K562 (cell line): Measurements from ENCODE around the gene NT5DC1. TPM values are rescaled to one million over a fixed set of nuclear protein-coding genes. Genes with fewer than 3 reads are reported as not detected.

ENCODE experiments used
- ATAC-seq: fragments of 200-7000 bp; cut with Tn5 transposase; 3 replicates; pipeline ENCODE4 v1.9.1; 2020; ENCODE audit warnings: moderate library complexity
- BruUV-seq: library from RNA; stranded (reverse); fragments of 400-500 nt; replicated peaks from 2 replicates; lab custom pipeline; 2021; lab: Mats Ljungman, UMichigan
- CTCF ChIA-PET: fragments of 300-600 bp; formaldehyde crosslinking; extraction: SDS; loops from one replicate; lab custom pipeline; 2021; ENCODE audit warnings: low intra/inter-chr PET ratio; lab: Yijun Ruan, JAX
- POLR2A ChIA-PET: fragments of 300-600, 350-650 bp; sonication (Branson Sonifier 250); formaldehyde crosslinking; extraction: SDS; loops from one replicate; lab custom pipeline; 2021; ENCODE audit warnings: antibody characterized with exemption, inconsistent platforms; lab: Yijun Ruan, JAX
- DNase-seq, 4 experiments: peaks; one replicate each; pipeline versions ENCODE4 v3.0.0 to v3.0.0-alpha.2; 2011 to 2018; ENCODE audit warnings: low spot score in 3 of 4, mixed read lengths in 3 of 4; ENCODE audit errors: extremely low read depth in 1 of 4
- FAIRE-seq: peaks from 2 replicates; lab custom pipeline; 2011; peaks lifted over from hg19 to GRCh38; lab: Jason Lieb, UNC
- H2AFZ ChIP-seq: 2 replicates; pipeline ENCODE4 v1.6.0; 2011; ENCODE audit warnings: low read depth, low read length, control low read depth, inconsistent platforms
- H3K27ac ChIP-seq: fragments of 200-600 bp; 3 replicates; pipeline ENCODE4 v1.8.0; 2011; ENCODE audit warnings: low read depth, mild to moderate bottlenecking, control low read depth, inconsistent platforms, low read length, moderate library complexity, mixed read lengths; ENCODE audit errors: extremely low read depth
- H3K27me3 ChIP-seq, 2 experiments: fragments of 300-600 bp in 1 of 2; 2 replicates in 1 of 2; 3 replicates in 1 of 2; pipeline versions ENCODE4 v1.6.0 to v1.8.0; 2011; ENCODE audit warnings: inconsistent platforms in 2 of 2, low read length in 2 of 2, mild to moderate bottlenecking in 1 of 2, mixed read lengths in 1 of 2, moderate library complexity in 1 of 2; ENCODE audit not compliant: control insufficient read depth in 2 of 2, insufficient read depth in 2 of 2
- H3K36me3 ChIP-seq: fragments of 300-600 bp; 3 replicates; pipeline ENCODE4 v1.8.0; 2011; ENCODE audit warnings: mild to moderate bottlenecking, low read length, inconsistent platforms; ENCODE audit not compliant: control insufficient read depth, insufficient read depth
- H3K4me1 ChIP-seq, 2 experiments: fragments of 200-600 bp in 1 of 2; replicated peaks in 1 of 2; 2 replicates in 1 of 2; 3 replicates in 1 of 2; pipeline versions ENCODE4 v1.5.1 to v1.8.0; 2011; ENCODE audit warnings: inconsistent platforms in 2 of 2, low read length in 2 of 2, mild to moderate bottlenecking in 1 of 2, mixed read lengths in 1 of 2, moderate library complexity in 1 of 2; ENCODE audit not compliant: control insufficient read depth in 2 of 2, insufficient read depth in 2 of 2
- H3K4me2 ChIP-seq: 2 replicates; pipeline ENCODE4 v1.6.1; 2011; ENCODE audit warnings: low read length, control low read depth, inconsistent platforms, mixed read lengths; ENCODE audit not compliant: insufficient read depth
- H3K4me3 ChIP-seq: fragments of 200-600 bp; sonication (generic), shearing (Covaris generic); 2 replicates; pipeline ENCODE4 v1.5.1; 2016; ENCODE audit warnings: control low read depth, inconsistent platforms
- H3K79me2 ChIP-seq: fragments of 200-600 bp; 3 replicates; pipeline ENCODE4 v1.8.0; 2011; ENCODE audit warnings: low read length, inconsistent platforms; ENCODE audit not compliant: control insufficient read depth, insufficient read depth
- H3K9ac ChIP-seq, 2 experiments: 2 replicates each; pipeline versions ENCODE4 v1.6.0 to v1.6.1; 2011; ENCODE audit warnings: low read depth in 2 of 2, low read length in 2 of 2, control low read depth in 1 of 2, inconsistent platforms in 1 of 2, mild to moderate bottlenecking in 1 of 2, mixed read lengths in 1 of 2; ENCODE audit not compliant: insufficient read depth in 1 of 2
- H3K9me1 ChIP-seq: one replicate; pipeline ENCODE4 v1.6.0; 2011; ENCODE audit warnings: inconsistent platforms, mild to moderate bottlenecking, low read length, moderate library complexity; ENCODE audit not compliant: control insufficient read depth, insufficient read depth
- H3K9me3 ChIP-seq: replicated peaks from 2 replicates; pipeline ENCODE4 v1.5.1; 2011; ENCODE audit warnings: low read depth, low read length, inconsistent platforms; ENCODE audit not compliant: control insufficient read depth, insufficient read depth
- H4K20me1 ChIP-seq: replicated peaks from 2 replicates; pipeline ENCODE4 v1.6.1; 2011; ENCODE audit warnings: low read length, inconsistent platforms, mixed read lengths; ENCODE audit not compliant: control insufficient read depth, insufficient read depth
- PCBP2 ChIP-seq: fragments of 200-400 bp; formaldehyde crosslinking; IDR thresholded peaks from 2 replicates; pipeline ENCODE4 v1.6.1; 2018; ENCODE audit warnings: low read length, low read depth, mild to moderate bottlenecking, moderate library complexity; ENCODE audit not compliant: poor library complexity, severe bottlenecking
- POLR2AphosphoS5 ChIP-seq: IDR thresholded peaks from 2 replicates; pipeline ENCODE4 v1.6.1; 2011; ENCODE audit warnings: mild to moderate bottlenecking, low read depth, low read length, moderate library complexity; ENCODE audit not compliant: control insufficient read depth, insufficient read depth
- PRPF4 ChIP-seq: fragments of 200-400 bp; formaldehyde crosslinking; IDR thresholded peaks from one replicate; pipeline ENCODE4 v1.6.1; 2017; ENCODE audit warnings: low read length, low read depth, mild to moderate bottlenecking; ENCODE audit not compliant: insufficient read depth, poor library complexity, severe bottlenecking
- STAT5B ChIP-seq: fragments of 250-450 bp; sonication (Bioruptor Pico); IDR thresholded peaks from 2 replicates; pipeline ENCODE4 v1.8.0; 2021; ENCODE audit warnings: mild to moderate bottlenecking, inconsistent platforms
- TAL1 ChIP-seq: fragments of 450-650 bp; IDR thresholded peaks from 2 replicates; pipeline ENCODE4 v1.6.1; 2016; ENCODE audit warnings: mild to moderate bottlenecking
- ZBTB33 ChIP-seq: sonication (generic); formaldehyde crosslinking; IDR thresholded peaks from 2 replicates; pipeline ENCODE4 v1.8.1; 2023; ENCODE audit warnings: mild to moderate bottlenecking, missing genetic modification reagents
- ZFPM2 ChIP-seq: fragments of 250-450 bp; sonication (Bioruptor Pico); IDR thresholded peaks from 2 replicates; pipeline ENCODE4 v1.5.1; 2022; ENCODE audit warnings: mild to moderate bottlenecking
- WGBS: fragments of 100-300 bp; shearing (Covaris generic); methylation state at CpG from one replicate; pipeline ENCODE4 v1.1.6; 2016; ENCODE audit warnings: low coverage, mixed read lengths; ENCODE audit not compliant: insufficient coverage; ENCODE audit errors: missing lambda C conversion rate; 5-methylcytosine and 5-hydroxymethylcytosine counted together
- in situ Hi-C: fragments of 300-500 bp; cut with MboI; formaldehyde crosslinking; loops from 4 replicates; pipeline ENCODE4 v1.15.0; 2018; ENCODE audit warnings: inconsistent platforms, mixed read lengths
- intact Hi-C: fragments of 100-400 bp; cut with micrococcal nuclease; formaldehyde crosslinking; loops from 2 replicates; pipeline ENCODE4 v1.14.2; 2022
- polyA plus RNA-seq, 8 experiments: library from polyadenylated mRNA; depleted of rRNA in 4 of 8; stranded (reverse) in 5 of 8; unstranded in 3 of 8; fragments of >200 nt; fragmentation: Nextera tagmentation in 2 of 8; fragmentation: Illumina TruSeq in 1 of 8; extraction: Ambion mirVana in 2 of 8; extraction: Trizol in 1 of 8; gene quantifications; 2 replicates each; pipeline versions ENCODE4 v1.2.1 to v1.2.3, GENCODE V29; 2011 to 2014; ENCODE audit warnings: inconsistent platforms in 1 of 8, missing spikeins in 1 of 8
- total RNA-seq, 7 experiments: library from RNA; depleted of rRNA in 6 of 7; stranded (reverse); fragments of >200 nt in 6 of 7; fragmentation: Illumina TruSeq in 2 of 7; extraction: Trizol in 2 of 7; gene quantifications; 2 replicates each; pipeline versions ENCODE4 v1.2.1 to v1.2.3, GENCODE V29; 2011 to 2021; ENCODE audit warnings: low replicate concordance in 1 of 7

NT5DC1 gene
- total and polyA plus RNA-seq, 9 of the 15 experiments (the other 6 are each of a cell fraction or from before 2014, with no cell fraction given): 4.9 to 28.5 (median 16.3) TPM

DNA sequence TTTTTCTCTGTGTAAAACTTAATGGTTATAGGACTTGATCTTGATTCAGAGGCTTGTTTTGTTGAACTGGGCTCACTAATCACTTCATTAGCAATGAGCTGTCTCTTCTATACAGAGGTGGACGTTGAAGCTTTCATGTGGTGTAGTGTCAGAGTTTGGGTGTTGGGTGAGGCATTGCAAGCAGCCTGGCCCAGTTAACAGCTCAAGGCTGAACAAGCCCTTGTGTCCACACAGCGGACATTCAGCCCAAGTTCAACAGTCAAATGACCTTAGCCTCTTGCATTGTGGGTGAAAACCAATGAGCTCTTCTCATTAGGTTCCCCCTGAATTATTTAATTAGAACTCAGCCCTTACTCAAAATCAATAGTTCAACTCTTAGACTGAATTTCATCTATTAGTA lies 12.7 kb downstream of the NT5DC1 start:
- TF ChIP-seq ZBTB33 (CRISPR knock-in tag) (no peak), PRPF4 (no peak), TAL1 (no peak), STAT5B (CRISPR knock-in tag) (no peak), POLR2AphosphoS5 (no peak), PCBP2 (no peak), ZFPM2 (CRISPR knock-in tag) (no peak)

More for the DNA sequence above, 12.7 kb downstream of the NT5DC1 start:
- H3K79me2 ChIP-seq: no peaks in the 10 kb centered on the region
- no peaks in the 10 kb centered on the region for H3K27me3 ChIP-seq
- intact Hi-C loops: no loop called here
- FAIRE-seq (no peak), ATAC-seq (no peak), DNase-seq (no peak)
- in situ Hi-C loops: no loop called here
- WGBS: 45% methylated on average over 2 of the region's 2 CpGs
- no peaks in the 10 kb centered on the region for H3K4me1 ChIP-seq
- H3K9me3 ChIP-seq: no peaks in the 10 kb centered on the region
- H3K36me3 ChIP-seq: peaks cover 18% of the 10 kb centered on the region; the same call in 2 of the 3 replicates
- POLR2A ChIA-PET: interaction anchor here (0.5 to 1.3 kb wide), 2 partner anchors 13 to 132 kb away, joined by 3 read pairs; partner anchors contain the start of gene NT5DC1
- no peak overlapping the region for H3K9ac ChIP-seq
- H3K27ac ChIP-seq: no peak overlapping the region
- no peak overlapping the region for H3K4me3 ChIP-seq
- no peak overlapping the region for H3K4me2 ChIP-seq
- no peak overlapping the region for H2AFZ ChIP-seq
- no peaks in the 10 kb centered on the region for H4K20me1 ChIP-seq
- CTCF ChIA-PET: no interaction called here
- BruUV-seq: no TSS peak
- no peaks in the 10 kb centered on the region for H3K9me1 ChIP-seq
